Sigmoid colon (tissue), 7 donors: Measurements from ENCODE around the gene GBF1. TPM values are rescaled to one million over a fixed set of nuclear protein-coding genes. Genes with fewer than 3 reads are reported as not detected.

ENCODE experiments used
- DNase-seq: peaks from one replicate; pipeline ENCODE4 v3.0.0-alpha.2; 2019
- H3K27ac ChIP-seq, 4 donors: fragments of 200-600 bp; sonication (generic); one replicate each; pipeline ENCODE4 v1.5.1; 2016 to 2019; ENCODE audit warnings: mild to moderate bottlenecking in 1 of 4
- H3K27me3 ChIP-seq, 3 donors: fragments of 200-600 bp; sonication (generic); one replicate each; pipeline ENCODE4 v1.5.1; 2019; ENCODE audit warnings: mild to moderate bottlenecking in 1 of 3
- H3K36me3 ChIP-seq, 4 donors: fragments of 200-600 bp; sonication (generic); one replicate each; pipeline ENCODE4 v1.5.1; 2016 to 2019
- H3K4me1 ChIP-seq, 4 donors: fragments of 200-600 bp; sonication (generic); one replicate each; pipeline ENCODE4 v1.5.1; 2017 to 2019
- H3K4me3 ChIP-seq, 4 donors: fragments of 200-600 bp; sonication (generic); one replicate each; pipeline ENCODE4 v1.5.1; 2017 to 2019; ENCODE audit warnings: mild to moderate bottlenecking in 2 of 4, moderate library complexity in 1 of 4
- H3K9me3 ChIP-seq, 4 donors: fragments of 200-600 bp in 3 of 4; sonication (generic) in 3 of 4; one replicate each; pipeline versions ENCODE4 v1.5.1 to v1.6.1; 2013 to 2019
- EP300 ChIP-seq, 4 donors: sonication (generic); formaldehyde crosslinking; IDR thresholded peaks; one replicate each; pipeline ENCODE4 v1.6.1; 2017; ENCODE audit warnings: antibody characterized with exemption in 4 of 4
- POLR2A ChIP-seq, 2 donors: fragments of 450-650 bp; IDR thresholded peaks; one replicate each; pipeline ENCODE4 v1.6.1; 2016; ENCODE audit warnings: antibody characterized with exemption in 2 of 2, mild to moderate bottlenecking in 2 of 2, moderate library complexity in 2 of 2
- POLR2AphosphoS5 ChIP-seq, 4 donors: sonication (generic); formaldehyde crosslinking; IDR thresholded peaks; one replicate each; pipeline ENCODE4 v1.6.1; 2017; ENCODE audit warnings: antibody characterized with exemption in 4 of 4
- WGBS, 2 donors: extraction: QIAGEN DNeasy Blood & Tissue Kit; methylation state at CpG; one replicate each; pipeline ENCODE4 v1.1.7; 2013; 5-methylcytosine and 5-hydroxymethylcytosine counted together
- intact Hi-C: fragments of 100-400 bp; cut with DNase I; formaldehyde crosslinking; loops from one replicate; pipeline ENCODE4 v1.15.1; 2023
- polyA plus RNA-seq, 3 donors: library from polyadenylated mRNA; stranded (reverse); fragments of 200-250 nt; gene quantifications; one replicate each; pipeline ENCODE4 v1.2.3, GENCODE V29; 2013
- total RNA-seq, 4 donors: library from RNA; depleted of rRNA; stranded (reverse); fragments of >200 nt; gene quantifications; one replicate each; pipeline ENCODE4 v1.1.0, GENCODE V29; 2016
- TF ChIP-seq, protein P1 (sequence below), 4 experiments: fragments of 450-650 bp in 3 of 4; fragments of 200-600 bp in 1 of 4; IDR thresholded peaks; one replicate each; pipeline ENCODE4 v1.5.1; 2016 to 2019; ENCODE audit warnings: antibody characterized with exemption in 4 of 4, mild to moderate bottlenecking in 3 of 4, moderate library complexity in 2 of 4
- donor health status: healthy with polysubstance abuse.
- donor health status: Bipolar disorder and iron deficiency.
- donor health status: healthy.

GBF1 gene
- total and polyA plus RNA-seq, 7 donors = 8.4 to 38.2 (median 18.5) TPM

DNA sequence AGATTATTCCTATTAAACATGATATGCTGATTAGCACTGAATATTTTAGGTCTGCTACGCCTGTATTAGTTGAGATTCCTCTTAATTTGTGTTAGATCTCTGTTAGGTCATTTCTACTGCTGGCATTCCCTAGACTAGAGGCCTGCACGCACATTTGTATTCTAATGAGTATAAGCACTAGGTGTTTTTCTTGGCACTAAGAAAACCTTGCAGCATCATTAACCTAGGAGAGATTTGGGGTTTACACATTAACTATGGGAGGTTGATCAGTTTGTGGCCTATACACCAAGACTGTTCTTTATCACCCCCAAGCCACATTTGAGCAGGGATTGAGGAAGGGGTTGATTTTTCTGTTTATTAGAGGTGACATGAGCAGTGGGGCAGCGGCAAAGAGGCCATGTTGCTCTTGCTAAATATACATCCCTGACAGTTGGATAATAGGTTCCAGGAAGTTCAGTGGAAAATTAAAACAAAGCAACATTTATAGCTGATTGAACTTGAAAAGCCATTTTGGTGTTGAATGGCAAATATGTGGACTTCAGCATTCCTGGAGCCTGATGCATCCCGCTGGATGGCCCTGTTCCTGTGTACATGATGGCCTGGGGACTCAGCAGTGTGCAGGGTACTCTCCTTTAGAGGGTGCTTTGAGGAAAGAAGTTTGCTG is 65.2 kb downstream of the GBF1 start:
- 25 to 69% methylated on average over 4 of the region's 4 CpGs for WGBS, 2 donors
- no peak for TF ChIP-seq POLR2AphosphoS5 (IDR thresholded peaks at IDR 0.05)
- TF ChIP-seq POLR2A (IDR thresholded peaks at IDR 0.05) = no peak
- TF ChIP-seq, protein P1, sequence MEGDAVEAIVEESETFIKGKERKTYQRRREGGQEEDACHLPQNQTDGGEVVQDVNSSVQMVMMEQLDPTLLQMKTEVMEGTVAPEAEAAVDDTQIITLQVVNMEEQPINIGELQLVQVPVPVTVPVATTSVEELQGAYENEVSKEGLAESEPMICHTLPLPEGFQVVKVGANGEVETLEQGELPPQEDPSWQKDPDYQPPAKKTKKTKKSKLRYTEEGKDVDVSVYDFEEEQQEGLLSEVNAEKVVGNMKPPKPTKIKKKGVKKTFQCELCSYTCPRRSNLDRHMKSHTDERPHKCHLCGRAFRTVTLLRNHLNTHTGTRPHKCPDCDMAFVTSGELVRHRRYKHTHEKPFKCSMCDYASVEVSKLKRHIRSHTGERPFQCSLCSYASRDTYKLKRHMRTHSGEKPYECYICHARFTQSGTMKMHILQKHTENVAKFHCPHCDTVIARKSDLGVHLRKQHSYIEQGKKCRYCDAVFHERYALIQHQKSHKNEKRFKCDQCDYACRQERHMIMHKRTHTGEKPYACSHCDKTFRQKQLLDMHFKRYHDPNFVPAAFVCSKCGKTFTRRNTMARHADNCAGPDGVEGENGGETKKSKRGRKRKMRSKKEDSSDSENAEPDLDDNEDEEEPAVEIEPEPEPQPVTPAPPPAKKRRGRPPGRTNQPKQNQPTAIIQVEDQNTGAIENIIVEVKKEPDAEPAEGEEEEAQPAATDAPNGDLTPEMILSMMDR (IDR thresholded peaks at IDR 0.05) = no peak
- TF ChIP-seq EP300 (IDR thresholded peaks at IDR 0.05) = no peak
- H3K9me3 ChIP-seq = no peaks in the 10 kb centered on the region
- H3K27me3 ChIP-seq = no peaks in the 10 kb centered on the region
- H3K4me1 ChIP-seq = peaks cover 0 to 54% (median 43%) of the 10 kb centered on the region in 4 donors
- no peak for DNase-seq
- H3K4me3 ChIP-seq = no peak overlapping the region
- intact Hi-C loops = no loop called here
- no peaks in the 10 kb centered on the region for H3K36me3 ChIP-seq
- peak overlapping the region in 2 of 4 donors; percentile 21 to 32 for H3K27ac ChIP-seq

DNA sequence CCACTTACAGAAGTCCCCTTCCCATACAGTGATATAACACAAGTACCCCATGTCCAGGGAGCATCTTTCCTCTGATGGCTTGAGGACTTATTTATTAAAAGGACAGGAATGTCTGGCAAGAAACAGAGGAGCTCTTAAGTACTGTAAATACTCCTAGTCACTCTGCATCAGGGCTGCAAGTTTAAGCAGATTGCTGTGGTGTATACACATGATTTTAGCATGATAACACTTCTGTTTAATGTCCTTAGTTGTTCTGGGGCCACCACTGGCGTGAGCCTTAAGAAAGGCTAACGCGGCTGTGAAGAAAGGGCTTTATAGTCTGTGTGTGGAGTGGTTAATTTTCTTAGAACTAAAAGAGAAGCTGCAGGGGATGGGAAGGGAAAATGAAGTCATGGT is 65.7 kb downstream of the GBF1 start:
- intact Hi-C loops = no loop called here

DNA sequence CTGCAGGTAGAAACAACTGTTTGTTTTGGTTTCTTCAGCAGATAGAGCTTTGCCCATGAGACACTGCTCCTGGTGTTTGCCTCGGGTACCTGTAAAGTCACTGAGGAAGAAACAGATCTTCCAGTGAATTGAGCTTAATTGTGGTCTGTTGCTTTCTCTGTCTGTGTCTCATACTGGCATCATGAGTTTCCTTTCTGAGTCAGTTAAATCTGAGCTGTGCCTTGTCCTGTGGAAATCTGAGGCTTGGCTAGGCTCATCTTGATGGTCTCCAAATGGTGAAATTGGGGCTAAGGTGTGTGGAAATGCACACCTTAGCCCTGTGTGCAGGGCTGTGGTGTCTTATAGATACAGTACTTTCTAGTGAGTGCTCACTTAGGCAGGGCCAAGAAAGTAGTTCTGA is 67.4 kb downstream of the GBF1 start:
- Histone ChIP-seq H3K4me1 (peaks cover 0 to 51% (median 41%) of the 10 kb centered on the region in 4 donors), H3K27ac (peak overlapping the region; percentile 10 to 71 (median 55)), H3K9me3 (no peaks in the 10 kb centered on the region), H3K36me3 (no peaks in the 10 kb centered on the region), H3K4me3 (no peak overlapping the region), H3K27me3 (no peaks in the 10 kb centered on the region)
- 46 to 72% methylated on average over 1 of the region's 1 CpG for WGBS, 2 donors
- DNase-seq = no peak
- TF ChIP-seq EP300 (IDR thresholded peaks at IDR 0.05) = no peak
- TF ChIP-seq, protein P1 (IDR thresholded peaks at IDR 0.05) = no peak
- no peak for TF ChIP-seq POLR2AphosphoS5 (IDR thresholded peaks at IDR 0.05)
- no peak for TF ChIP-seq POLR2A (IDR thresholded peaks at IDR 0.05)
- intact Hi-C loops = no loop called here

More for the DNA sequence above, 65.7 kb downstream of the GBF1 start:
- TF ChIP-seq POLR2A (IDR thresholded peaks at IDR 0.05) (no peak), EP300 (IDR thresholded peaks at IDR 0.05) (no peak), POLR2AphosphoS5 (IDR thresholded peaks at IDR 0.05) (no peak)
- TF ChIP-seq, protein P1 (IDR thresholded peaks at IDR 0.05) = no peak
- no peaks in the 10 kb centered on the region for H3K9me3 ChIP-seq
- peak overlapping the region in 2 of 4 donors; percentile 21 to 32 for H3K27ac ChIP-seq
- H3K4me3 ChIP-seq = no peak overlapping the region
- peaks cover 0 to 54% (median 43%) of the 10 kb centered on the region in 4 donors for H3K4me1 ChIP-seq
- WGBS, 2 donors = 73 to 86% methylated on average over 3 of the region's 3 CpGs
- H3K36me3 ChIP-seq = no peaks in the 10 kb centered on the region
- no peaks in the 10 kb centered on the region for H3K27me3 ChIP-seq
- DNase-seq = no peak

DNA sequence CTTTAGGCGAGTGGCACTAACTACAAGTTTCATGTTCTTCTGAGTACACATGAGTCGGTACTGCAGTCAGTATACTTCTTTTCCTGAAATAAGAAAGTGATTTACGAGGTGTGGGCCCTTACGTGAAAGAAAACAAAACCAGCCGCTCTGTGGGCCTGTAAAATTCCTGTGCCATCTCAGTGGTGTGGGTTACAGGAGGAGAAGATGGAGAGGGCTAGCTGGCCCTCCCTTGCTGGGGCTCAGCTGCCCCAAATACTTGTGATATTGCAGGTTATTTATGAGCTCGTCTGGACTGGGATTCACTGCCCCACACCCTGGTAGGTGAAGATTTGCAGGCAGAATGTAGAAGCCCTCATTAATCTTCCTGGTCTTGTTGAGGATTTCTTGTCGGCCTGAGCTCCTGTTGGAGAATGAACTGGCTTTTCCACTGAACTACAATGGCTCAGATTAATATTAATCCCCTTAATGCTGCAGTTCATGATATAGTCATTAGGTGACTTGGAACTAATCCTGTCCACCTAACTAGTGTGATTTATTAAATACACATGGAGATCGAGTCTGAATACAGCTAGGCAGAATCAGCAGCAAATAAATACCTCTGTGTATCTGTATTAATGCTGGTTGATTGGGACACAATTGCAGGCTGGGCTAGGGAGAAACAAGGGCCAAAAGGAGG is 68.0 kb downstream of the GBF1 start:
- TF ChIP-seq POLR2A (IDR thresholded peaks at IDR 0.05) = no peak
- TF ChIP-seq EP300 (IDR thresholded peaks at IDR 0.05) = no peak
- TF ChIP-seq POLR2AphosphoS5 (IDR thresholded peaks at IDR 0.05) = no peak
- TF ChIP-seq, protein P1 (IDR thresholded peaks at IDR 0.05) = no peak
- H3K27ac ChIP-seq = peak overlapping the region; percentile 10 to 71 (median 55)
- H3K4me3 ChIP-seq = no peak overlapping the region
- WGBS, 2 donors = 49 to 60% methylated on average over 8 of the region's 8 CpGs
- no peaks in the 10 kb centered on the region for H3K27me3 ChIP-seq
- DNase-seq = no peak
- peaks cover 0 to 51% (median 41%) of the 10 kb centered on the region in 4 donors for H3K4me1 ChIP-seq
- H3K9me3 ChIP-seq = no peaks in the 10 kb centered on the region
- no peaks in the 10 kb centered on the region for H3K36me3 ChIP-seq
- intact Hi-C loops = no loop called here
